Stomach (tissue), 9 donors: ENCODE data around the gene AQP2. TPM values are rescaled to one million over a fixed set of nuclear protein-coding genes. Genes with fewer than 3 reads are reported as not detected.

Experiments
- DNase-seq, 2 donors: peaks; one replicate each; pipeline versions ENCODE4 v3.0.0 to v3.0.0-alpha.2; 2013 to 2019
- H3K27ac ChIP-seq, 5 donors: fragments of 200-600 bp in 4 of 5; sonication (generic) in 4 of 5; one replicate each; pipeline ENCODE4 v1.5.1; 2013 to 2019; ENCODE audit warnings: mild to moderate bottlenecking in 1 of 5, moderate library complexity in 1 of 5
- H3K27me3 ChIP-seq, 3 donors: fragments of 200-600 bp; sonication (generic); one replicate each; pipeline ENCODE4 v1.5.1; 2017 to 2019; ENCODE audit warnings: mixed run types in 1 of 3
- H3K36me3 ChIP-seq, 4 donors: fragments of 200-600 bp; sonication (generic); 1 replicate in 3 of 4; 2 replicates in 1 of 4; pipeline ENCODE4 v1.5.1; 2016 to 2019
- H3K4me1 ChIP-seq, 4 donors: fragments of 200-600 bp; sonication (generic); one replicate each; pipeline ENCODE4 v1.5.1; 2016 to 2019
- H3K4me3 ChIP-seq, 4 donors: fragments of 200-600 bp; sonication (generic) in 3 of 4; one replicate each; pipeline ENCODE4 v1.5.1; 2016 to 2019; ENCODE audit warnings: mild to moderate bottlenecking in 1 of 4
- H3K9me3 ChIP-seq, 4 donors: fragments of 200-600 bp; sonication (generic); one replicate each; pipeline ENCODE4 v1.5.1; 2016 to 2019
- CTCF ChIP-seq, 7 experiments: fragments of 450-650 bp in 4 of 7; fragments of 200-600 bp in 3 of 7; sonication (generic) in 3 of 7; IDR thresholded peaks; one replicate each; pipeline ENCODE4 v1.5.1; 2016 to 2019; ENCODE audit warnings: antibody characterized with exemption in 7 of 7, control low read depth in 2 of 7, mild to moderate bottlenecking in 1 of 7
- EP300 ChIP-seq: sonication (generic); formaldehyde crosslinking; IDR thresholded peaks from one replicate; pipeline ENCODE4 v1.6.1; 2017; ENCODE audit warnings: antibody characterized with exemption
- POLR2A ChIP-seq, 4 donors: fragments of 450-650 bp; IDR thresholded peaks; one replicate each; pipeline ENCODE4 v1.6.1; 2016; ENCODE audit warnings: antibody characterized with exemption in 4 of 4, control low read depth in 2 of 4, mild to moderate bottlenecking in 1 of 4, moderate library complexity in 1 of 4
- POLR2AphosphoS5 ChIP-seq, 3 donors: sonication (generic); formaldehyde crosslinking; IDR thresholded peaks; one replicate each; pipeline ENCODE4 v1.6.1; 2016; ENCODE audit warnings: antibody characterized with exemption in 3 of 3
- WGBS, 5 donors: extraction: QIAGEN DNeasy Blood & Tissue Kit in 3 of 5; methylation state at CpG; one replicate each; pipeline versions ENCODE4 v1.1.5 to v1.1.7; 2013 to 2018; 5-methylcytosine and 5-hydroxymethylcytosine counted together
- intact Hi-C: fragments of 100-400 bp; cut with DNase I; formaldehyde crosslinking; loops from one replicate; pipeline ENCODE4 v1.15.1; 2023; ENCODE audit warnings: low total_unique reads
- polyA plus RNA-seq, 3 donors: library from polyadenylated mRNA; stranded (reverse); fragments of 200-250 nt; gene quantifications; one replicate each; pipeline ENCODE4 v1.2.3, GENCODE V29; 2013
- total RNA-seq, 5 donors: library from RNA; depleted of rRNA; stranded (reverse); fragments of >200 nt; gene quantifications; one replicate each; pipeline versions ENCODE4 v1.1.0 to v1.2.3, GENCODE V29; 2014 to 2016
- donor health status: healthy with polysubstance abuse.
- donor health status: Bipolar disorder and iron deficiency.
- donor health status: healthy.

AQP2 gene
- total and polyA plus RNA-seq, 8 donors: 0.92 TPM; not detected in 7

DNA sequence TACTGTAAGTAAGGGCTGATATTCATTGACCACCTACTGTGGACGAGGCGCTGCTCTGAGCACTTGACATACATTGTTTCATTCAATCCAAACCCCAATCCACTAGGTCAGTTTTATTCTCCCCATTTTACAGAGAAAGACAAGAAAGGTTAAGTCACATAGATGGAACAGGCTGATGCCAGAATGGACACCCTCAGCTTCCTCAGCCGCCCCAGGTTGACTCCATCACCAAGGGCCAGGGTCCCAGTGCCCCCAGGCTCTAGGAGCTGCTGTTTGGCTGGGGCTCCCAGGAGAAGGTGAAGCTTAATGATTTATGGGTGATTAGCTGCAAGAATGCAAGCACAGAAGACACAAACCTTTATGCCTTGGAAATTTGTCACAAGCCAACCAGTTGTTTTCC, 671 bp upstream of the AQP2 start:
- Histone ChIP-seq H3K4me3 (no peak overlapping the region), H3K36me3 (no peaks in the 10 kb centered on the region), H3K27me3 (peaks cover 0 to 35% (median 3%) of the 10 kb centered on the region in 3 donors), H3K9me3 (no peaks in the 10 kb centered on the region), H3K4me1 (peaks cover 0 to 21% (median 12%) of the 10 kb centered on the region in 4 donors), H3K27ac (no peak overlapping the region)
- DNase-seq: no peak
- whole genome bisulfite sequencing, 5 donors: 93 to 100% (median 95%) methylated on average over 3 of the region's 3 CpGs
- TF ChIP-seq CTCF (IDR thresholded peaks at IDR 0.05) (no peak), POLR2AphosphoS5 (IDR thresholded peaks at IDR 0.05) (no peak), EP300 (no peak), POLR2A (IDR thresholded peaks at IDR 0.05) (no peak)
- intact Hi-C loops: no loop called here

DNA sequence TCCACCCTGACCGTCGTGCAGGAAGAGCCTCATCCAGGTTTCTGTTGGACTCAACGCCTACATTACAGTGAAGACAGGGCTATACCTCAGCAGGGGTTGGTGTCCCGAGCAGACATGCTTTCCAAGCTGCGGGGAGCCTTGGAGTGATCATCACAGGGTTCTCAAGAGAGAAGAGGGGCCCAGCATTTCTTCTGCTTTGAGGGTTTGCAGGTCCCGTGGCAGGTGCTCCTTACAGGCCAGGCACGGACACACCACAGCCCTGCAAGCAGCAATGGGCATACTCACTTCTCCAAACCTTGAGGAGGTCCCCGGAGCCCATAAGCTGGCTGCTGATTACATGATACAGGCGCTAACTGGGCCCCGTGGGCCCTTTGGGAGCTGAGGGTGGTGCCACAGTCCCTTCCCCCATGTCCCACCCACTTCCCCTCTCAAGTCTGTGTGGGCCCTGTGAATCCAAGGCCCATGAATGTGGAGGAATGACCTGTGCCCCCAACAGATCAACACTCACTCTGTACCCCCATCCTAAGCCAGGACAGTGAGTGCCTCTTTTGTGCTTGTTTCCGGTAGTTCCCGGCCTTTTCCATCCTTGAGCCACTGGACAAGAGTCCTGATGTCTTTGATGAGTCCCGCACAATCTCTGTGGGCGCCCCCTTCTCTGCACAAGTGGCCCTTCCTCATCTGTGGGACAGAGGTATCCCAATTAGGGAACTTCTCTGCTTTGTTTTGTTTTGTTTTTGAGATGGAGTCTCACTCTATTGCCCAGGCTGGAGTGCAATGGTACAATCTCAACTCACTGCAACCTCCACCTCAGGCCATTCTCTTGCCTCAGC, 1.1 kb downstream of the AQP2 start:
- DNase-seq: no peak
- Histone ChIP-seq H3K36me3 (no peaks in the 10 kb centered on the region), H3K4me3 (no peak overlapping the region), H3K27me3 (peaks cover 0 to 53% (median 11%) of the 10 kb centered on the region in 3 donors), H3K4me1 (peaks cover 0 to 19% (median 8%) of the 10 kb centered on the region in 4 donors), H3K27ac (no peak overlapping the region), H3K9me3 (no peaks in the 10 kb centered on the region)
- TF ChIP-seq EP300: no peak
- no peak for TF ChIP-seq CTCF (IDR thresholded peaks at IDR 0.05)
- no peak for TF ChIP-seq POLR2A (IDR thresholded peaks at IDR 0.05)
- no peak for TF ChIP-seq POLR2AphosphoS5 (IDR thresholded peaks at IDR 0.05)
- WGBS, 5 donors: 76 to 89% (median 85%) methylated on average over 13 to 14 of the region's 14 CpGs
- intact Hi-C loops: no loop called here

GRCh38 chr12:49952391-49953055, 2.0 kb downstream of the AQP2 start:
- Histone ChIP-seq H3K4me3 (no peak overlapping the region), H3K4me1 (peaks cover 0 to 19% (median 8%) of the 10 kb centered on the region in 4 donors), H3K36me3 (no peaks in the 10 kb centered on the region), H3K27me3 (peaks cover 0 to 62% (median 11%) of the 10 kb centered on the region in 3 donors), H3K27ac (no peak overlapping the region), H3K9me3 (no peaks in the 10 kb centered on the region)
- TF ChIP-seq EP300 (no peak), POLR2AphosphoS5 (IDR thresholded peaks at IDR 0.05) (no peak), POLR2A (IDR thresholded peaks at IDR 0.05) (no peak), CTCF (IDR thresholded peaks at IDR 0.05) (no peak)
- 31 to 48% (median 41%) methylated on average over 1 of the region's 1 CpG for WGBS, 5 donors
- no peak for DNase-seq
- intact Hi-C loops: no loop called here

GRCh38 chr12:49953151-49953550, 2.6 kb downstream of the AQP2 start:
- no peak overlapping the region for H3K4me3 ChIP-seq
- DNase-seq: no peak
- H3K36me3 ChIP-seq: no peaks in the 10 kb centered on the region
- H3K27ac ChIP-seq: no peak overlapping the region
- H3K9me3 ChIP-seq: no peaks in the 10 kb centered on the region
- peaks cover 0 to 19% (median 8%) of the 10 kb centered on the region in 4 donors for H3K4me1 ChIP-seq
- H3K27me3 ChIP-seq: peaks cover 0 to 68% (median 11%) of the 10 kb centered on the region in 3 donors
- intact Hi-C loops: no loop called here
- no peak for TF ChIP-seq CTCF (IDR thresholded peaks at IDR 0.05)
- TF ChIP-seq EP300: no peak
- TF ChIP-seq POLR2AphosphoS5 (IDR thresholded peaks at IDR 0.05): no peak
- TF ChIP-seq POLR2A (IDR thresholded peaks at IDR 0.05): no peak
- 80 to 85% (median 82%) methylated on average over 4 of the region's 4 CpGs for WGBS, 5 donors
